OCI-LY1 (cell line): ENCODE measurements around the gene DPP6.

Experiments
- H2AFZ ChIP-seq: fragments of 200-600 bp; sonication (generic), shearing (Covaris generic); 2 replicates; pipeline ENCODE4 v1.6.0; 2014; ENCODE audit warnings: antibody characterized with exemption, mild to moderate bottlenecking, low read length
- H3F3A ChIP-seq: fragments of 200-600 bp; sonication (generic), shearing (Covaris generic); 2 replicates; pipeline ENCODE4 v1.6.0; 2014; ENCODE audit warnings: mild to moderate bottlenecking, antibody characterized with exemption, low read length, moderate library complexity; ENCODE audit not compliant: insufficient read depth
- H3K27ac ChIP-seq: fragments of 200-600 bp; sonication (generic); 2 replicates; pipeline ENCODE4 v1.5.1; 2014; ENCODE audit warnings: low read length, mixed run types, mild to moderate bottlenecking, low read depth; ENCODE audit not compliant: poor library complexity, severe bottlenecking
- H3K27me3 ChIP-seq: fragments of 200-600 bp; sonication (generic); 2 replicates; pipeline ENCODE4 v1.6.0; 2014; ENCODE audit warnings: antibody characterized with exemption, mild to moderate bottlenecking, low read length, moderate library complexity; ENCODE audit not compliant: insufficient read depth
- H3K36me3 ChIP-seq: fragments of 200-600 bp; sonication (generic); 2 replicates; pipeline ENCODE4 v1.6.1; 2014; ENCODE audit warnings: mild to moderate bottlenecking, antibody characterized with exemption, low read length, moderate library complexity, mixed read lengths; ENCODE audit not compliant: insufficient read depth
- H3K4me1 ChIP-seq: fragments of 200-600 bp; sonication (generic); 2 replicates; pipeline ENCODE4 v1.5.1; 2014; ENCODE audit warnings: mild to moderate bottlenecking, low read length, moderate library complexity; ENCODE audit not compliant: insufficient read depth, severe bottlenecking
- H3K4me2 ChIP-seq: fragments of 200-600 bp; sonication (generic), shearing (Covaris generic); 2 replicates; pipeline ENCODE4 v1.6.1; 2014; ENCODE audit warnings: low read length
- H3K4me3 ChIP-seq: fragments of 200-600 bp; sonication (generic); 2 replicates; pipeline ENCODE4 v1.5.1; 2014; ENCODE audit warnings: low read length, low read depth, mild to moderate bottlenecking, mixed read lengths; ENCODE audit not compliant: poor library complexity, severe bottlenecking
- H3K79me2 ChIP-seq: fragments of 200-600 bp; shearing (Covaris generic); 2 replicates; pipeline ENCODE4 v1.6.1; 2016; ENCODE audit warnings: mixed run types, low read length, mixed read lengths; ENCODE audit not compliant: insufficient read depth
- H3K9ac ChIP-seq: fragments of 200-600 bp; sonication (generic), shearing (Covaris generic); 2 replicates; pipeline ENCODE4 v1.6.1; 2014; ENCODE audit warnings: mild to moderate bottlenecking, low read length, mixed read lengths
- H3K9me2 ChIP-seq: fragments of 200-600 bp; sonication (generic), shearing (Covaris generic); 2 replicates; pipeline ENCODE4 v1.6.1; 2014; ENCODE audit warnings: low read depth, mild to moderate bottlenecking, low read length, mixed read lengths
- H3K9me3 ChIP-seq: fragments of 200-600 bp; shearing (Covaris generic); 2 replicates; pipeline ENCODE4 v1.6.1; 2014; ENCODE audit warnings: low read length, mixed read lengths
- H4K20me1 ChIP-seq: fragments of 200-600 bp; sonication (generic), shearing (Covaris generic); 2 replicates; pipeline ENCODE4 v1.6.0; 2016; ENCODE audit warnings: mild to moderate bottlenecking, low read length; ENCODE audit not compliant: insufficient read depth
- EZH2 ChIP-seq: fragments of 200-600 bp; sonication (generic), shearing (Covaris generic); IDR thresholded peaks from 2 replicates; pipeline ENCODE4 v1.8.0; 2017; ENCODE audit warnings: borderline replicate concordance, mixed run types, mild to moderate bottlenecking, antibody characterized with exemption, low read length, moderate library complexity, mixed read lengths
- TF ChIP-seq, protein P1 (sequence below): fragments of 200-600 bp; sonication (generic), shearing (Covaris generic); IDR thresholded peaks from 2 replicates; pipeline ENCODE4 v1.5.1; 2017; ENCODE audit warnings: mild to moderate bottlenecking, antibody characterized with exemption, low read length, moderate library complexity, mixed read lengths

The DPP6 gene

DNA sequence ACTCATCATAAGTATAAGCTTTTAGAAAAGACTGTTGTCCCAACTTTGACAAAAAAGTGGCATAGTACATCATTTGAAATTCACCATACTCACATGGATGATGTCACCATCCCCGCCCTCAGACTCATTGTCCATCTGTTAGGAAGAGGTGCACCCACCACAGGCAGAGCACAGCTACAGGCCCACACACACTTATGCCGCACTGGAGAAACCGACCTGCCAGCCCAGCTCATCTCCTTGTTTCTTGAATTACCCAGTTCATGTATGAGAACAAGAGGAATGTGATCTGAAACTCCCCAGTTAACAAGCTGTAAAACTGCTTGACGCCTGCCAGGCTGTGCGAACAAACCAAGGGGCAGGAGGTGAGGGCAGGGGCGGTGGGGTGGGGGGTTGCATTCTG, 312.0 kb downstream of the DPP6 start:
- no peaks in the 10 kb centered on the region for H3K9me2 ChIP-seq
- no peak for TF ChIP-seq EZH2
- TF ChIP-seq, protein P1, sequence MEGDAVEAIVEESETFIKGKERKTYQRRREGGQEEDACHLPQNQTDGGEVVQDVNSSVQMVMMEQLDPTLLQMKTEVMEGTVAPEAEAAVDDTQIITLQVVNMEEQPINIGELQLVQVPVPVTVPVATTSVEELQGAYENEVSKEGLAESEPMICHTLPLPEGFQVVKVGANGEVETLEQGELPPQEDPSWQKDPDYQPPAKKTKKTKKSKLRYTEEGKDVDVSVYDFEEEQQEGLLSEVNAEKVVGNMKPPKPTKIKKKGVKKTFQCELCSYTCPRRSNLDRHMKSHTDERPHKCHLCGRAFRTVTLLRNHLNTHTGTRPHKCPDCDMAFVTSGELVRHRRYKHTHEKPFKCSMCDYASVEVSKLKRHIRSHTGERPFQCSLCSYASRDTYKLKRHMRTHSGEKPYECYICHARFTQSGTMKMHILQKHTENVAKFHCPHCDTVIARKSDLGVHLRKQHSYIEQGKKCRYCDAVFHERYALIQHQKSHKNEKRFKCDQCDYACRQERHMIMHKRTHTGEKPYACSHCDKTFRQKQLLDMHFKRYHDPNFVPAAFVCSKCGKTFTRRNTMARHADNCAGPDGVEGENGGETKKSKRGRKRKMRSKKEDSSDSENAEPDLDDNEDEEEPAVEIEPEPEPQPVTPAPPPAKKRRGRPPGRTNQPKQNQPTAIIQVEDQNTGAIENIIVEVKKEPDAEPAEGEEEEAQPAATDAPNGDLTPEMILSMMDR, result no peak
- H4K20me1 ChIP-seq, result no peaks in the 10 kb centered on the region
- H3K4me1 ChIP-seq, result no peaks in the 10 kb centered on the region
- no peak overlapping the region for H3K9ac ChIP-seq
- H3F3A ChIP-seq, result no peaks in the 10 kb centered on the region
- no peaks in the 10 kb centered on the region for H3K27me3 ChIP-seq
- H3K9me3 ChIP-seq, result no peaks in the 10 kb centered on the region
- H2AFZ ChIP-seq, result no peak overlapping the region
- H3K36me3 ChIP-seq, result no peaks in the 10 kb centered on the region
- H3K27ac ChIP-seq, result no peak overlapping the region
- no peak overlapping the region for H3K4me2 ChIP-seq
- H3K79me2 ChIP-seq, result no peaks in the 10 kb centered on the region
- H3K4me3 ChIP-seq, result no peak overlapping the region

DNA sequence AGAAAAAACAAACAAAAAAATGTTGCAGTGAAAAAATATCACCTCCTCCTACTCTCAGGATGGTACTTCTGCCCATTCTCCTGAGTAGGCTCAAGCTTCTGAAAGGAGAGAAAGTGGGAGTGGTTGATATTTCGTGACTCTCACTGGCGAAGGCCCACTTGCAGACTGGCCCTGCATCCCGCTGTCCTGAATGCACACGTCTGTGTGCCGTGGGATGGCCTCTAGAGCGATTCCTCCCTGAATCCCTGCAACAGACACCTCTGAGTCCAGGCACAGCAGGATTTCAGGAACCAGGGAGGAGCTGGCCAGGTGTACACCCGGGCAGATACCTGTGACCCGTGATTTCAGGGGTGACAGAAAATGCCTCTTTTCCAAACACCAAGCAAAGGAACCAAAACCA, 319.2 kb downstream of the DPP6 start:
- Histone ChIP-seq H4K20me1 (no peaks in the 10 kb centered on the region), H2AFZ (no peak overlapping the region)

DNA sequence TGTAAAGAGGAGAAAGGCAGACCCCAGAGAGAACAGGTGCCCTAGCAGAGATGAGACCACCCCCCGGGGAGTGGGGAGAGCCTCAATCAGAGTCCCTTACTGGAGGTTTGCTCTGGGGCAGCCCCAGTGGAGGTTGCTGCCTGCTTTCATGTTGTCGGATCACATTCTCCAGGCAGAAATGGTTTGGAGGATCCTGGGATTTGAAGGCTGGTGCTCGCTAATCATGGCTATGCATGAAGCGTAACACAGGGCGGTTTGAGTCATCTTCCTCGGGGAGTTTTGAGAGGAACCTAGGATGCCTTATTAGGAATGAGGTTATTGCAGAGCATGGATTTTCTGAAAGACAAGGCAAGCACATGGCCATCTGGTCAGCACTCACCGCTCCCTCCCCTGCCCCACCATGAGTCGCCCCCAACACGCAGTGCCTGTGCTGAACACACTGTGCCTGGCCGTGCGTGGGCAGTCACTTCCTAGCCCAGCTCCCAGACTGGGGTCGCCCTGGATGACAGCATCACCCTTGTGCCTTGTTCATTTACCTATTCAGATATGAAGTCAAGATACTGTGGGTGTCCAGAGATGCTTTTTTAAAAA, 319.9 kb downstream of the DPP6 start:
- no peak overlapping the region for H3K9ac ChIP-seq
- no peaks in the 10 kb centered on the region for H3K36me3 ChIP-seq
- H3K9me2 ChIP-seq, result no peaks in the 10 kb centered on the region
- H4K20me1 ChIP-seq, result no peaks in the 10 kb centered on the region
- no peaks in the 10 kb centered on the region for H3K27me3 ChIP-seq
- H3K4me2 ChIP-seq, result no peak overlapping the region
- no peaks in the 10 kb centered on the region for H3K9me3 ChIP-seq
- no peaks in the 10 kb centered on the region for H3K4me1 ChIP-seq
- TF ChIP-seq, protein P1, result no peak
- no peak for TF ChIP-seq EZH2
- H3K79me2 ChIP-seq, result no peaks in the 10 kb centered on the region
- no peak overlapping the region for H3K27ac ChIP-seq
- H3K4me3 ChIP-seq, result no peak overlapping the region
- no peaks in the 10 kb centered on the region for H3F3A ChIP-seq
- no peak overlapping the region for H2AFZ ChIP-seq

More for the DNA sequence above, 319.2 kb downstream of the DPP6 start:
- H3K4me2 ChIP-seq, result no peak overlapping the region
- no peaks in the 10 kb centered on the region for H3F3A ChIP-seq
- H3K9me3 ChIP-seq, result no peaks in the 10 kb centered on the region
- H3K27ac ChIP-seq, result no peak overlapping the region
- no peaks in the 10 kb centered on the region for H3K36me3 ChIP-seq
- H3K27me3 ChIP-seq, result no peaks in the 10 kb centered on the region
- no peaks in the 10 kb centered on the region for H3K9me2 ChIP-seq
- H3K9ac ChIP-seq, result no peak overlapping the region
- H3K4me3 ChIP-seq, result no peak overlapping the region
- TF ChIP-seq, protein P1, result no peak
- TF ChIP-seq EZH2, result no peak
- no peaks in the 10 kb centered on the region for H3K4me1 ChIP-seq
- no peaks in the 10 kb centered on the region for H3K79me2 ChIP-seq
